WTC11 (cell line): Measurements from ENCODE around the gene F13A1. TPM values are rescaled to one million over a fixed set of nuclear protein-coding genes. Genes with fewer than 3 reads are reported as not detected.

Experiments used
- ATAC-seq: fragments of 200-7000 bp; cut with Tn5 transposase; 2 replicates; pipeline ENCODE4 v1.10.0; 2021; ENCODE audit warnings: mild to moderate bottlenecking, moderate library complexity
- CTCF ChIA-PET: fragments of 300-600 bp; sonication (Branson Sonifier 250); formaldehyde crosslinking; loops from one replicate; lab custom pipeline; 2021; ENCODE audit warnings: antibody characterized with exemption; lab: Charles Lee
- POLR2A ChIA-PET: fragments of 350-600 bp; sonication (Branson Sonifier 250); formaldehyde crosslinking; loops from one replicate; lab custom pipeline; 2021; ENCODE audit warnings: antibody characterized with exemption; lab: Charles Lee
- DNase-seq: peaks from one replicate; pipeline ENCODE4 v3.0.0; 2021; ENCODE audit warnings: low spot score
- H3K27ac Mint-ChIP-seq: 2 replicates; pipeline ENCODE4 v1.8.0; 2021; ENCODE audit warnings: mixed read lengths
- H3K27me3 Mint-ChIP-seq: 2 replicates; pipeline ENCODE4 v1.8.0; 2021; ENCODE audit warnings: low read depth, mild to moderate bottlenecking, moderate library complexity, mixed read lengths
- H3K36me3 Mint-ChIP-seq: 2 replicates; pipeline ENCODE4 v1.8.0; 2021; ENCODE audit warnings: mixed read lengths
- H3K4me1 Mint-ChIP-seq: 2 replicates; pipeline ENCODE4 v1.8.0; 2022; ENCODE audit warnings: mixed read lengths
- H3K4me3 Mint-ChIP-seq: 2 replicates; pipeline ENCODE4 v1.8.0; 2021; ENCODE audit warnings: mild to moderate bottlenecking, moderate library complexity, mixed read lengths
- H3K9me3 Mint-ChIP-seq: 2 replicates; pipeline ENCODE4 v1.8.0; 2021; ENCODE audit warnings: mixed read lengths
- CBFB ChIP-seq: sonication (generic); formaldehyde crosslinking; IDR thresholded peaks from 2 replicates; pipeline ENCODE4 v1.8.1; 2022; ENCODE audit warnings: mild to moderate bottlenecking, low read depth, missing genetic modification reagents
- ELF4 ChIP-seq: sonication (generic); formaldehyde crosslinking; IDR thresholded peaks from 2 replicates; pipeline ENCODE4 v1.8.1; 2022; ENCODE audit warnings: low read depth, mild to moderate bottlenecking, moderate library complexity, missing genetic modification reagents
- ETV6 ChIP-seq: sonication (generic); formaldehyde crosslinking; IDR thresholded peaks from 2 replicates; pipeline ENCODE4 v1.8.1; 2022; ENCODE audit warnings: mild to moderate bottlenecking, missing genetic modification reagents
- FOXK1 ChIP-seq: sonication (generic); formaldehyde crosslinking; IDR thresholded peaks from 2 replicates; pipeline ENCODE4 v1.8.0; 2022; ENCODE audit warnings: mild to moderate bottlenecking, moderate library complexity, missing genetic modification reagents
- GTF2I ChIP-seq: fragments of 250-450 bp; sonication (Bioruptor Pico); conservative IDR thresholded peaks from 2 replicates; pipeline ENCODE4 v1.4.0; 2021; ENCODE audit warnings: mild to moderate bottlenecking
- JUN ChIP-seq: sonication (generic); formaldehyde crosslinking; IDR thresholded peaks from 2 replicates; pipeline ENCODE4 v1.8.0; 2023; ENCODE audit warnings: mild to moderate bottlenecking, missing genetic modification reagents
- KAT7 ChIP-seq: sonication (generic); formaldehyde crosslinking; IDR thresholded peaks from 2 replicates; pipeline ENCODE4 v1.8.1; 2023; ENCODE audit warnings: missing genetic modification reagents, mild to moderate bottlenecking, borderline replicate concordance
- MYBL2 ChIP-seq: sonication (generic); formaldehyde crosslinking; IDR thresholded peaks from 2 replicates; pipeline ENCODE4 v1.8.1; 2023; ENCODE audit warnings: mild to moderate bottlenecking, moderate library complexity, missing genetic modification reagents
- NFATC4 ChIP-seq: fragments of 250-450 bp; sonication (Bioruptor Pico); IDR thresholded peaks from 2 replicates; pipeline ENCODE4 v1.9.0; 2021; ENCODE audit warnings: mild to moderate bottlenecking
- NR3C1 ChIP-seq: sonication (generic); formaldehyde crosslinking; conservative IDR thresholded peaks from 2 replicates; pipeline ENCODE4 v1.8.1; 2023; ENCODE audit warnings: low read depth, mild to moderate bottlenecking, missing genetic modification reagents
- TP53 ChIP-seq: sonication (generic); formaldehyde crosslinking; IDR thresholded peaks from 2 replicates; pipeline ENCODE4 v1.8.1; 2023; ENCODE audit warnings: mild to moderate bottlenecking, missing genetic modification reagents
- ZBTB21 ChIP-seq: sonication (generic); formaldehyde crosslinking; IDR thresholded peaks from 2 replicates; pipeline ENCODE4 v1.8.1; 2023; ENCODE audit warnings: mild to moderate bottlenecking, missing genetic modification reagents, borderline replicate concordance
- ZNF232 ChIP-seq: sonication (generic); formaldehyde crosslinking; IDR thresholded peaks from 2 replicates; pipeline ENCODE4 v1.8.0; 2022; ENCODE audit warnings: mild to moderate bottlenecking, missing genetic modification reagents
- total RNA-seq: library from RNA; stranded (reverse); gene quantifications from 3 replicates; pipeline ENCODE4 v1.2.3, GENCODE V29; 2021
- TF ChIP-seq, protein P1 (sequence below): fragments of 250-450 bp; sonication (Bioruptor Pico); IDR thresholded peaks from 2 replicates; pipeline ENCODE4 v1.9.0; 2021; ENCODE audit warnings: mild to moderate bottlenecking
- TF ChIP-seq, protein P2 (sequence below): sonication (generic); formaldehyde crosslinking; IDR thresholded peaks from 2 replicates; pipeline ENCODE4 v1.8.1; 2022; ENCODE audit warnings: low read depth, missing genetic modification reagents, borderline replicate concordance
- TF ChIP-seq, protein P3 (sequence below): sonication (generic); formaldehyde crosslinking; conservative IDR thresholded peaks from 2 replicates; pipeline ENCODE4 v1.8.1; 2022; ENCODE audit warnings: mild to moderate bottlenecking, missing genetic modification reagents
- TF ChIP-seq, protein P4 (sequence below): sonication (generic); formaldehyde crosslinking; IDR thresholded peaks from 2 replicates; pipeline ENCODE4 v1.8.1; 2023; ENCODE audit warnings: mild to moderate bottlenecking, missing genetic modification reagents, moderate library complexity
- TF ChIP-seq, protein P5 (sequence below): fragments of 250-450 bp; sonication (Bioruptor Pico); IDR thresholded peaks from 2 replicates; pipeline ENCODE4 v1.8.0; 2021; ENCODE audit warnings: mild to moderate bottlenecking
- TF ChIP-seq, protein P6 (sequence below): fragments of 200-600 bp; IDR thresholded peaks from 2 replicates; pipeline ENCODE4 v1.8.0; 2022; ENCODE audit warnings: antibody characterized with exemption
- TF ChIP-seq, protein P7 (sequence below): sonication (generic); formaldehyde crosslinking; IDR thresholded peaks from 2 replicates; pipeline ENCODE4 v1.8.1; 2023; ENCODE audit warnings: mild to moderate bottlenecking, missing genetic modification reagents
- TF ChIP-seq, protein P8 (sequence below): sonication (generic); formaldehyde crosslinking; IDR thresholded peaks from 2 replicates; pipeline ENCODE4 v1.8.1; 2023; ENCODE audit warnings: mild to moderate bottlenecking, missing genetic modification reagents, borderline replicate concordance

F13A1 gene
- total RNA-seq, 1 experiment from 2014 or later: 1.0 TPM

DNA sequence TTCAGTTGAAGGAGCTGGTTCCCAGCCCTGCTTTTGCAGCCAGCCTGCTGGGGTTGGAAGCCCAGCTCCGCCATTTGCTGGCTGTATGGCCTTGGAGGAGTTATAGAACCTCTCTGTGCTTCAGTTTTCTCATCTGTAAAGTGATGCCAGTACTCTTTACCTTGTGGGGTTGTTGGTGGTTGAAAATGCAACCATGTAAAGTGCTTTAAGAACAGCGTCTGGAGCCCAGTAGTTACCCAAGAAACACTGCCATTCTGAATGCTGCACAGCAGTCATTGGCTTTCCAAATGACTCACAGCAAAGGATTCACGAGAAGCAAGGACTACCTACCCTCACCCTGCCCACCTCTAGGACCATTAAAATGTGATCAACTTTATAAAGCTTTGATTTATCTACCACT is 154.4 kb downstream of the F13A1 start (continued):
- TF ChIP-seq, protein P1, sequence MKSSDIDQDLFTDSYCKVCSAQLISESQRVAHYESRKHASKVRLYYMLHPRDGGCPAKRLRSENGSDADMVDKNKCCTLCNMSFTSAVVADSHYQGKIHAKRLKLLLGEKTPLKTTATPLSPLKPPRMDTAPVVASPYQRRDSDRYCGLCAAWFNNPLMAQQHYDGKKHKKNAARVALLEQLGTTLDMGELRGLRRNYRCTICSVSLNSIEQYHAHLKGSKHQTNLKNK (CRISPR knock-in tag): no peak
- TF ChIP-seq, protein P2, sequence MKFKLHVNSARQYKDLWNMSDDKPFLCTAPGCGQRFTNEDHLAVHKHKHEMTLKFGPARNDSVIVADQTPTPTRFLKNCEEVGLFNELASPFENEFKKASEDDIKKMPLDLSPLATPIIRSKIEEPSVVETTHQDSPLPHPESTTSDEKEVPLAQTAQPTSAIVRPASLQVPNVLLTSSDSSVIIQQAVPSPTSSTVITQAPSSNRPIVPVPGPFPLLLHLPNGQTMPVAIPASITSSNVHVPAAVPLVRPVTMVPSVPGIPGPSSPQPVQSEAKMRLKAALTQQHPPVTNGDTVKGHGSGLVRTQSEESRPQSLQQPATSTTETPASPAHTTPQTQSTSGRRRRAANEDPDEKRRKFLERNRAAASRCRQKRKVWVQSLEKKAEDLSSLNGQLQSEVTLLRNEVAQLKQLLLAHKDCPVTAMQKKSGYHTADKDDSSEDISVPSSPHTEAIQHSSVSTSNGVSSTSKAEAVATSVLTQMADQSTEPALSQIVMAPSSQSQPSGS (CRISPR knock-in tag): no peak
- no peak for TF ChIP-seq GTF2I (CRISPR knock-in tag)
- TF ChIP-seq, protein P3, sequence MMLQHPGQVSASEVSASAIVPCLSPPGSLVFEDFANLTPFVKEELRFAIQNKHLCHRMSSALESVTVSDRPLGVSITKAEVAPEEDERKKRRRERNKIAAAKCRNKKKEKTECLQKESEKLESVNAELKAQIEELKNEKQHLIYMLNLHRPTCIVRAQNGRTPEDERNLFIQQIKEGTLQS (CRISPR knock-in tag): no peak
- no peak for TF ChIP-seq ETV6 (CRISPR knock-in tag)
- TF ChIP-seq TP53: no peak
- TF ChIP-seq, protein P4, sequence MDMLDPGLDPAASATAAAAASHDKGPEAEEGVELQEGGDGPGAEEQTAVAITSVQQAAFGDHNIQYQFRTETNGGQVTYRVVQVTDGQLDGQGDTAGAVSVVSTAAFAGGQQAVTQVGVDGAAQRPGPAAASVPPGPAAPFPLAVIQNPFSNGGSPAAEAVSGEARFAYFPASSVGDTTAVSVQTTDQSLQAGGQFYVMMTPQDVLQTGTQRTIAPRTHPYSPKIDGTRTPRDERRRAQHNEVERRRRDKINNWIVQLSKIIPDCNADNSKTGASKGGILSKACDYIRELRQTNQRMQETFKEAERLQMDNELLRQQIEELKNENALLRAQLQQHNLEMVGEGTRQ (CRISPR knock-in tag): no peak
- TF ChIP-seq, protein P5, sequence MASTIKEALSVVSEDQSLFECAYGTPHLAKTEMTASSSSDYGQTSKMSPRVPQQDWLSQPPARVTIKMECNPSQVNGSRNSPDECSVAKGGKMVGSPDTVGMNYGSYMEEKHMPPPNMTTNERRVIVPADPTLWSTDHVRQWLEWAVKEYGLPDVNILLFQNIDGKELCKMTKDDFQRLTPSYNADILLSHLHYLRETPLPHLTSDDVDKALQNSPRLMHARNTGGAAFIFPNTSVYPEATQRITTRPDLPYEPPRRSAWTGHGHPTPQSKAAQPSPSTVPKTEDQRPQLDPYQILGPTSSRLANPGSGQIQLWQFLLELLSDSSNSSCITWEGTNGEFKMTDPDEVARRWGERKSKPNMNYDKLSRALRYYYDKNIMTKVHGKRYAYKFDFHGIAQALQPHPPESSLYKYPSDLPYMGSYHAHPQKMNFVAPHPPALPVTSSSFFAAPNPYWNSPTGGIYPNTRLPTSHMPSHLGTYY (CRISPR knock-in tag): no peak
- no peak for TF ChIP-seq KAT7 (CRISPR knock-in tag)
- no peak for TF ChIP-seq NFATC4
- TF ChIP-seq CBFB (CRISPR knock-in tag): no peak
- TF ChIP-seq, protein P6, sequence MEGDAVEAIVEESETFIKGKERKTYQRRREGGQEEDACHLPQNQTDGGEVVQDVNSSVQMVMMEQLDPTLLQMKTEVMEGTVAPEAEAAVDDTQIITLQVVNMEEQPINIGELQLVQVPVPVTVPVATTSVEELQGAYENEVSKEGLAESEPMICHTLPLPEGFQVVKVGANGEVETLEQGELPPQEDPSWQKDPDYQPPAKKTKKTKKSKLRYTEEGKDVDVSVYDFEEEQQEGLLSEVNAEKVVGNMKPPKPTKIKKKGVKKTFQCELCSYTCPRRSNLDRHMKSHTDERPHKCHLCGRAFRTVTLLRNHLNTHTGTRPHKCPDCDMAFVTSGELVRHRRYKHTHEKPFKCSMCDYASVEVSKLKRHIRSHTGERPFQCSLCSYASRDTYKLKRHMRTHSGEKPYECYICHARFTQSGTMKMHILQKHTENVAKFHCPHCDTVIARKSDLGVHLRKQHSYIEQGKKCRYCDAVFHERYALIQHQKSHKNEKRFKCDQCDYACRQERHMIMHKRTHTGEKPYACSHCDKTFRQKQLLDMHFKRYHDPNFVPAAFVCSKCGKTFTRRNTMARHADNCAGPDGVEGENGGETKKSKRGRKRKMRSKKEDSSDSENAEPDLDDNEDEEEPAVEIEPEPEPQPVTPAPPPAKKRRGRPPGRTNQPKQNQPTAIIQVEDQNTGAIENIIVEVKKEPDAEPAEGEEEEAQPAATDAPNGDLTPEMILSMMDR: no peak

DNA sequence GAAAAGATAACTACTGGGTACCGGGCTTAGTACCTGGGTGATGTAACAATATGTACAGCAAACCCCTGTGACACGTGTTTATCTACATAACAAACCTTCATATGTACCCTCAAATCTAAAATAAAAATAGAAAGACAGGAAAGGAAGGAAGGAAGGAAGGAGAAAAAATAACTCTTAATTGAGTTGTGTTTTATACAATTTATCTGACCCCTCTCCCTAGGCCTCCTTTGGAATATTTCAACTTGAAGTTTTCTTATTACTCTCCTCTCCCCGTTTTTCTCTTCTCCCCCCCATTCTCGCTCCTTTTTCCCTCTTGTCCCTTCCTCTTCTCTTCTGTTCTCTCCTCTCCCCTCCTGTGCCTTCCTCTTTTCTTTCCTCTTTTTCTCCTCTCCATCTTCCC is 156.1 kb downstream of the F13A1 start:
- POLR2A ChIA-PET: no interaction called here
- Mint-ChIP-seq H3K27me3 (peaks cover 10% of the 10 kb centered on the region), H3K9me3 (no peaks in the 10 kb centered on the region), H3K27ac (no peak overlapping the region), H3K4me1 (peaks cover 7% of the 10 kb centered on the region), H3K4me3 (no peak overlapping the region), H3K36me3 (no peaks in the 10 kb centered on the region)
- CTCF ChIA-PET: interaction anchor here (1.4 kb wide), 1 partner anchor 33 kb away, joined by 5 read pairs; no protein-coding TSS in a partner anchor
- ATAC-seq: no peak
- no peak for DNase-seq
- TF ChIP-seq, protein P7, sequence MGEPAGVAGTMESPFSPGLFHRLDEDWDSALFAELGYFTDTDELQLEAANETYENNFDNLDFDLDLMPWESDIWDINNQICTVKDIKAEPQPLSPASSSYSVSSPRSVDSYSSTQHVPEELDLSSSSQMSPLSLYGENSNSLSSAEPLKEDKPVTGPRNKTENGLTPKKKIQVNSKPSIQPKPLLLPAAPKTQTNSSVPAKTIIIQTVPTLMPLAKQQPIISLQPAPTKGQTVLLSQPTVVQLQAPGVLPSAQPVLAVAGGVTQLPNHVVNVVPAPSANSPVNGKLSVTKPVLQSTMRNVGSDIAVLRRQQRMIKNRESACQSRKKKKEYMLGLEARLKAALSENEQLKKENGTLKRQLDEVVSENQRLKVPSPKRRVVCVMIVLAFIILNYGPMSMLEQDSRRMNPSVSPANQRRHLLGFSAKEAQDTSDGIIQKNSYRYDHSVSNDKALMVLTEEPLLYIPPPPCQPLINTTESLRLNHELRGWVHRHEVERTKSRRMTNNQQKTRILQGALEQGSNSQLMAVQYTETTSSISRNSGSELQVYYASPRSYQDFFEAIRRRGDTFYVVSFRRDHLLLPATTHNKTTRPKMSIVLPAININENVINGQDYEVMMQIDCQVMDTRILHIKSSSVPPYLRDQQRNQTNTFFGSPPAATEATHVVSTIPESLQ (CRISPR knock-in tag): no peak
- TF ChIP-seq NR3C1 (CRISPR knock-in tag) (no peak), FOXK1 (CRISPR knock-in tag) (no peak), JUN (no peak)

DNA sequence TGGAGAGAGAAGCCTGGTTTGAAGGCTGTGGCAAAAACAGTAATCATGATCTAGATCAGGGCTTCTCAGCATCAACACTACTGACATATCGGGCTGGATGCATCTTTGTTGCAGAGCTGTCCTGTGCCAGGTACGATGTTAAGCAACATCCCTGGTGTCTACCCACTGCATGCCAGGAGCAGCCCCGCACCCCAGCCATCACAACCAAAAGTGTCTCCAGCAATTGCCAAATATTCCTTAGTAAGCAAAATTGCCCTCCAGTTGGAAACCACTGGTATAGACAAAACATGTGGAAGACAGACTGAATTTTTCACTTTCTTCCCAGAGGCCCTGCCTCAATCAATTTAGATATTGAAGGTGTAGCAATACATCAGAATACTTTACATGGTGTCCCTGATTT is 166.1 kb downstream of the F13A1 start:
- H3K4me1 Mint-ChIP-seq: peaks cover 7% of the 10 kb centered on the region; the same call in 1 of the 2 replicates
- POLR2A ChIA-PET: no interaction called here
- H3K4me3 Mint-ChIP-seq: no peak overlapping the region
- CTCF ChIA-PET: no interaction called here
- no peaks in the 10 kb centered on the region; the same call in 1 of the 2 replicates for H3K27me3 Mint-ChIP-seq
- H3K27ac Mint-ChIP-seq: no peak overlapping the region
- H3K9me3 Mint-ChIP-seq: no peaks in the 10 kb centered on the region
- ATAC-seq (no peak), DNase-seq (no peak)
- H3K36me3 Mint-ChIP-seq: no peaks in the 10 kb centered on the region
- TF ChIP-seq, protein P5 (CRISPR knock-in tag): no peak
- TF ChIP-seq JUN: no peak
- no peak for TF ChIP-seq ELF4 (CRISPR knock-in tag)
- no peak for TF ChIP-seq MYBL2 (CRISPR knock-in tag)
- no peak for TF ChIP-seq ZNF232 (CRISPR knock-in tag)
- TF ChIP-seq, protein P8, sequence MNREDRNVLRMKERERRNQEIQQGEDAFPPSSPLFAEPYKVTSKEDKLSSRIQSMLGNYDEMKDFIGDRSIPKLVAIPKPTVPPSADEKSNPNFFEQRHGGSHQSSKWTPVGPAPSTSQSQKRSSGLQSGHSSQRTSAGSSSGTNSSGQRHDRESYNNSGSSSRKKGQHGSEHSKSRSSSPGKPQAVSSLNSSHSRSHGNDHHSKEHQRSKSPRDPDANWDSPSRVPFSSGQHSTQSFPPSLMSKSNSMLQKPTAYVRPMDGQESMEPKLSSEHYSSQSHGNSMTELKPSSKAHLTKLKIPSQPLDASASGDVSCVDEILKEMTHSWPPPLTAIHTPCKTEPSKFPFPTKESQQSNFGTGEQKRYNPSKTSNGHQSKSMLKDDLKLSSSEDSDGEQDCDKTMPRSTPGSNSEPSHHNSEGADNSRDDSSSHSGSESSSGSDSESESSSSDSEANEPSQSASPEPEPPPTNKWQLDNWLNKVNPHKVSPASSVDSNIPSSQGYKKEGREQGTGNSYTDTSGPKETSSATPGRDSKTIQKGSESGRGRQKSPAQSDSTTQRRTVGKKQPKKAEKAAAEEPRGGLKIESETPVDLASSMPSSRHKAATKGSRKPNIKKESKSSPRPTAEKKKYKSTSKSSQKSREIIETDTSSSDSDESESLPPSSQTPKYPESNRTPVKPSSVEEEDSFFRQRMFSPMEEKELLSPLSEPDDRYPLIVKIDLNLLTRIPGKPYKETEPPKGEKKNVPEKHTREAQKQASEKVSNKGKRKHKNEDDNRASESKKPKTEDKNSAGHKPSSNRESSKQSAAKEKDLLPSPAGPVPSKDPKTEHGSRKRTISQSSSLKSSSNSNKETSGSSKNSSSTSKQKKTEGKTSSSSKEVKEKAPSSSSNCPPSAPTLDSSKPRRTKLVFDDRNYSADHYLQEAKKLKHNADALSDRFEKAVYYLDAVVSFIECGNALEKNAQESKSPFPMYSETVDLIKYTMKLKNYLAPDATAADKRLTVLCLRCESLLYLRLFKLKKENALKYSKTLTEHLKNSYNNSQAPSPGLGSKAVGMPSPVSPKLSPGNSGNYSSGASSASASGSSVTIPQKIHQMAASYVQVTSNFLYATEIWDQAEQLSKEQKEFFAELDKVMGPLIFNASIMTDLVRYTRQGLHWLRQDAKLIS (CRISPR knock-in tag): no peak
- no peak for TF ChIP-seq ZBTB21 (CRISPR knock-in tag)
